Esophagus squamous epithelium (tissue), 5 donors: ENCODE results near the gene GJC3. TPM values are rescaled to one million over a fixed set of nuclear protein-coding genes. Genes with fewer than 3 reads are reported as not detected.
A peak's percentile ranks its signal among the peaks of the same experiment; 100 is the strongest.
"Not testable (repeated sequence)": the region's sequence is repeated elsewhere in the genome, so short reads cannot be mapped to it uniquely, and the experiment has no call there.

ENCODE experiments used
- DNase-seq: peaks from one replicate; lab custom pipeline; 2025; lab: John Stamatoyannopoulos, UW
- H3K27ac ChIP-seq, 4 donors: fragments of 200-600 bp; sonication (generic); one replicate each; pipeline ENCODE4 v1.5.1; 2016 to 2019; ENCODE audit warnings: mild to moderate bottlenecking in 1 of 4
- H3K27me3 ChIP-seq, 4 donors: fragments of 200-600 bp; sonication (generic); 1 replicate in 3 of 4; 2 replicates in 1 of 4; pipeline versions ENCODE4 v1.5.1 to v1.6.0; 2017 to 2021; ENCODE audit warnings: antibody characterized with exemption in 1 of 4
- H3K36me3 ChIP-seq, 3 donors: fragments of 200-600 bp; sonication (generic); one replicate each; pipeline ENCODE4 v1.5.1; 2016 to 2019
- H3K4me1 ChIP-seq, 3 donors: fragments of 200-600 bp; sonication (generic); one replicate each; pipeline ENCODE4 v1.5.1; 2017 to 2019
- H3K4me3 ChIP-seq, 4 donors: fragments of 200-600 bp; sonication (generic); 1 replicate in 3 of 4; 2 replicates in 1 of 4; pipeline ENCODE4 v1.5.1; 2016 to 2019; ENCODE audit warnings: mild to moderate bottlenecking in 2 of 4, moderate library complexity in 1 of 4
- H3K9me3 ChIP-seq, 3 donors: fragments of 200-600 bp; sonication (generic); one replicate each; pipeline ENCODE4 v1.5.1; 2016 to 2019
- POLR2A ChIP-seq, 4 donors: fragments of 450-650 bp; IDR thresholded peaks; one replicate each; pipeline ENCODE4 v1.6.1; 2017; ENCODE audit warnings: antibody characterized with exemption in 4 of 4, mild to moderate bottlenecking in 4 of 4, moderate library complexity in 3 of 4
- WGBS, 2 donors: methylation state at CpG; one replicate each; pipeline ENCODE4 v1.1.5; 2018; 5-methylcytosine and 5-hydroxymethylcytosine counted together
- intact Hi-C: fragments of 100-400 bp; cut with DNase I; formaldehyde crosslinking; loops from one replicate; pipeline ENCODE4 v1.15.0; 2022
- total RNA-seq, 4 donors: library from RNA; depleted of rRNA; stranded (reverse); fragments of >200 nt; gene quantifications; one replicate each; pipeline ENCODE4 v1.1.0, GENCODE V29; 2016
- TF ChIP-seq, protein P1 (sequence below), 6 experiments: fragments of 450-650 bp in 4 of 6; fragments of 200-600 bp in 2 of 6; sonication (generic) in 2 of 6; IDR thresholded peaks; one replicate each; pipeline ENCODE4 v1.5.1; 2016 to 2019; ENCODE audit warnings: antibody characterized with exemption in 6 of 6, mild to moderate bottlenecking in 4 of 6, moderate library complexity in 4 of 6
- donor health status: DM: yes; HTN: yes; CAD: no.

GJC3 gene, protein sequence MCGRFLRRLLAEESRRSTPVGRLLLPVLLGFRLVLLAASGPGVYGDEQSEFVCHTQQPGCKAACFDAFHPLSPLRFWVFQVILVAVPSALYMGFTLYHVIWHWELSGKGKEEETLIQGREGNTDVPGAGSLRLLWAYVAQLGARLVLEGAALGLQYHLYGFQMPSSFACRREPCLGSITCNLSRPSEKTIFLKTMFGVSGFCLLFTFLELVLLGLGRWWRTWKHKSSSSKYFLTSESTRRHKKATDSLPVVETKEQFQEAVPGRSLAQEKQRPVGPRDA
- total RNA-seq: under 1 TPM in 1 of 4 donors, not detected in 3; 0.26 TPM

DNA sequence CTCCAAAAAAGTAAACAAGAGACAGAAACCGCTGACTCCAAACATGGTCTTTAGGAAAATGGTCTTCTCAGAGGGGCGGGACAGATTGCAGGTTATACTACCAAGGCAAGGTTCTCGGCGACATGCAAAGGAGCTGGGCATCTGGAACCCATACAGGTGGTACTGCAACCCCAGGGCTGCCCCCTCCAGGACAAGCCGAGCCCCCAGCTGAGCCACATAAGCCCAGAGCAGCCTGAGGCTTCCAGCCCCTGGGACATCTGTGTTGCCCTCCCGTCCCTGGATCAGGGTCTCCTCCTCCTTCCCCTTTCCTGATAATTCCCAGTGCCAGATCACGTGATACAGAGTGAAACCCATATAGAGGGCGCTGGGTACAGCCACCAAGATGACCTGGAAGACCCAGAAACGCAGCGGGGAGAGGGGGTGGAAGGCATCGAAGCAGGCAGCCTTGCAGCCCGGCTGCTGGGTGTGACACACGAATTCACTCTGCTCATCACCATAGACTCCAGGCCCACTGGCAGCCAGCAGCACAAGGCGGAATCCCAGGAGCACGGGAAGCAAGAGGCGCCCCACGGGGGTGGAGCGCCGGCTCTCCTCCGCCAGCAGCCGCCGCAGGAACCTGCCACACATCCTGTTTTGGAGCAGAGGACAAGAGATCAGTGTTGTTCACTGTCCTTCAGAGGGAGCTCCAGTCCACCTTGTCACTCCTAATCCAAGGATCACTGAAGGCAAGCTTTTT lies at the start of gene GJC3:
GJC3 (minus strand) TSS at position 627 of the 736 bp plus-strand sequence; CDS start at position 627, 0 bp downstream.
- peaks cover 7 to 15% (median 11%) of the 10 kb centered on the region in 3 donors for H3K4me1 ChIP-seq
- intact Hi-C loops: loop anchor here (10.0 kb wide), 1 partner anchor 136 kb away; no protein-coding TSS in a partner anchor
- no peaks in the 10 kb centered on the region for H3K36me3 ChIP-seq
- TF ChIP-seq, protein P1, sequence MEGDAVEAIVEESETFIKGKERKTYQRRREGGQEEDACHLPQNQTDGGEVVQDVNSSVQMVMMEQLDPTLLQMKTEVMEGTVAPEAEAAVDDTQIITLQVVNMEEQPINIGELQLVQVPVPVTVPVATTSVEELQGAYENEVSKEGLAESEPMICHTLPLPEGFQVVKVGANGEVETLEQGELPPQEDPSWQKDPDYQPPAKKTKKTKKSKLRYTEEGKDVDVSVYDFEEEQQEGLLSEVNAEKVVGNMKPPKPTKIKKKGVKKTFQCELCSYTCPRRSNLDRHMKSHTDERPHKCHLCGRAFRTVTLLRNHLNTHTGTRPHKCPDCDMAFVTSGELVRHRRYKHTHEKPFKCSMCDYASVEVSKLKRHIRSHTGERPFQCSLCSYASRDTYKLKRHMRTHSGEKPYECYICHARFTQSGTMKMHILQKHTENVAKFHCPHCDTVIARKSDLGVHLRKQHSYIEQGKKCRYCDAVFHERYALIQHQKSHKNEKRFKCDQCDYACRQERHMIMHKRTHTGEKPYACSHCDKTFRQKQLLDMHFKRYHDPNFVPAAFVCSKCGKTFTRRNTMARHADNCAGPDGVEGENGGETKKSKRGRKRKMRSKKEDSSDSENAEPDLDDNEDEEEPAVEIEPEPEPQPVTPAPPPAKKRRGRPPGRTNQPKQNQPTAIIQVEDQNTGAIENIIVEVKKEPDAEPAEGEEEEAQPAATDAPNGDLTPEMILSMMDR (IDR thresholded peaks at IDR 0.05): peak in 3 of 6 experiments; percentile 19 to 48 (median 39)
- TF ChIP-seq POLR2A (IDR thresholded peaks at IDR 0.05): no peak
- peak within 1 kb of the TSS in 3 of 4 donors; percentile 26 to 59 (median 34) for H3K4me3 ChIP-seq
- DNase-seq: no peak
- H3K27me3 ChIP-seq: peaks cover 0 to 34% (median 0%) of the 10 kb centered on the region in 4 donors
- H3K9me3 ChIP-seq: no peaks in the 10 kb centered on the region
- peak within 1 kb of the TSS in 3 of 4 donors; percentile 4 to 40 (median 18) for H3K27ac ChIP-seq
- WGBS, 2 donors: 54 to 60% methylated on average over 5 to 6 of the region's 22 CpGs

DNA sequence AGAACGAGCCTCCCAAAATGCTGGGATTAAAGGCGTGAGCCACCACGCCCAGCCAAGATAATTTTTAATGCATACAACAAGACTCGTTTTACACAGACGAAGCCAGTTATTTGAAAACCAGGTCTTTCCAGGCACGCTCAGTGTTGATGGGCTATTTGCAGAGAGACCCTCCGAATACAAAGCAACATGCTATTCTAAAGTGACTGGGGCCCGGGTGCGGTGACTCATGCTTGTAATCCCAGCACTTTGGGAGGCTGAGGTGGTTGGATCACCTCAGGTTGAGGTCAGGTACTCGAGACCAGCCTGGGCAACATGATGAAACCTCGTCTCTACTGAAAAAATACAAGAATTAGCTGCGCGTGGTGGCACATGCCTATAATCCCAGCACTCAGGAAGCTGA lies 47.2 kb upstream of the GJC3 start:
- 61 to 81% methylated on average over 9 to 10 of the region's 13 CpGs for WGBS, 2 donors
- H3K36me3 ChIP-seq: no peaks in the 10 kb centered on the region
- peaks cover 0 to 3% (median 0%) of the 10 kb centered on the region in 3 donors for H3K4me1 ChIP-seq
- H3K9me3 ChIP-seq: no peaks in the 10 kb centered on the region
- TF ChIP-seq POLR2A (IDR thresholded peaks at IDR 0.05): no peak
- TF ChIP-seq, protein P1 (IDR thresholded peaks at IDR 0.05): no peak
- intact Hi-C loops: no loop called here
- peaks cover 0 to 16% (median 0%) of the 10 kb centered on the region in 4 donors for H3K27me3 ChIP-seq
- no peak overlapping the region for H3K4me3 ChIP-seq
- H3K27ac ChIP-seq: no peak overlapping the region
- DNase-seq: no peak

DNA sequence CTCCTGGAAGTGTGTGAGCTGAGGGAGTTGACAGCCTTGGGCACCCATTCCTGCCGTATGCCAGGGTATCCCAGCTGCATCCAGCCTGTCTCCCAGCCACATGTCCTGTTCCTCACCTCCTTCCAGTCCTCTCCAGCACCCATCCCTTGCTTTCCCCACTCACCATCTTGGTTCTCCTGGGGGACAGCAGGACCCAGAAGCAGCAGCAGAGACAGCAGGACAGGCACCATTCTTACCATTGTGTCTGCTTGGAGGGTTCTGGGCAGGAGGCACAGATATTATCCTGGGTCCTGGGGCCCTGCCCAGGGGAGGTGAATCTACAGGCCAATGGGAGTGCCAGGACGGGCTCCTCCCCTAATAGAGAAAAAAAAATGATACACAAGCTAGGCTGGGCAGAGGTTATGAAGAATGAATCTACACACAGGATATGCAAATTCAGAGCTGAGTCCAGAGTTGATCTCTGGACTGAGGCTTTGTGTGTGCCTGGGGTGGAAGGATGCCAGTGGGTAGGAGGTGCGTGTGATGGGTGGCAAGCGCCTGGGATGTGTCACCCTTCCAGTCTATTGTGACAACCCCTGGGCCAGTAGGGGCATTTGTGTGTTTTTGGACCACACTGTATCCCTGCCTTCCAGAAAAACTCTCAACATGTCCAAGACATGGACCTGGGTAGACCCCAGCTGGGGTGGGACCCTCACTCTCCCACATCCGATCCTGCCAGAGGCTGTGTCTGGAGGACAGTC lies 46.5 kb upstream of the GJC3 start, which contains the start of gene AZGP1:
AZGP1 (minus strand) TSS at position 250 of the 740 bp plus-strand sequence; CDS start at position 239, 11 bp downstream.
- H3K4me3 ChIP-seq: peak within 1 kb of the TSS in 1 of 4 donors; percentile 30
- H3K27ac ChIP-seq: no peak within 1 kb of the TSS
- 53 to 79% methylated on average over 5 of the region's 5 CpGs for WGBS, 2 donors

DNA sequence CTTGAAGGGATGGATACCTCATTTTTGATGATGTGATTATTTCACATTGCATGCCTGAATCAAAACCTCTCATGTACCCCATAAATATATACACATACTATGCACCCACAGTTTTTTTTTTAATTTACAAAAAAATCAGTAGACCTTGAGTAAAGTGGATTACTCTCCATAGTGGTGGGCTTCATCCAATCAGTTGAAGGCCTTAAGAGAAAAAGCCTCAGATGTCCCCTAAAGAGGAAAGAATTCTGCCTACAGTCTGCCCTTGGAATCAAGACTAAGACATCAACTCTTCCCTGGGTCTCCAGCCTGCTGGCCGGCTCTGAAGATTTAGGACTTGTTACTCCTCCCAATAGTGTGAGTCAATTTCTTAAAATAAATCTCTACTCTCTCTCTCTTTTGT lies 45.3 kb upstream of the GJC3 start:
- intact Hi-C loops: no loop called here
- Histone ChIP-seq H3K27ac (no peak overlapping the region), H3K4me3 (peak overlapping the region in 1 of 4 donors; percentile 30), H3K27me3 (peaks cover 0 to 27% (median 0%) of the 10 kb centered on the region in 4 donors), H3K9me3 (no peaks in the 10 kb centered on the region), H3K4me1 (no peaks in the 10 kb centered on the region), H3K36me3 (no peaks in the 10 kb centered on the region)
- no peak for DNase-seq
- 45 to 53% methylated on average over 1 of the region's 1 CpG for WGBS, 2 donors
- TF ChIP-seq, protein P1 (IDR thresholded peaks at IDR 0.05): no peak
- TF ChIP-seq POLR2A (IDR thresholded peaks at IDR 0.05): no peak

More for the DNA sequence above, 46.5 kb upstream of the GJC3 start, which contains the start of gene AZGP1:
- peaks cover 0 to 3% (median 0%) of the 10 kb centered on the region in 3 donors for H3K4me1 ChIP-seq
- intact Hi-C loops: no loop called here
- peaks cover 0 to 16% (median 0%) of the 10 kb centered on the region in 4 donors for H3K27me3 ChIP-seq
- DNase-seq: no peak
- no peaks in the 10 kb centered on the region for H3K36me3 ChIP-seq
- no peak for TF ChIP-seq POLR2A (IDR thresholded peaks at IDR 0.05)
- TF ChIP-seq, protein P1 (IDR thresholded peaks at IDR 0.05): no peak
- H3K9me3 ChIP-seq: no peaks in the 10 kb centered on the region

DNA sequence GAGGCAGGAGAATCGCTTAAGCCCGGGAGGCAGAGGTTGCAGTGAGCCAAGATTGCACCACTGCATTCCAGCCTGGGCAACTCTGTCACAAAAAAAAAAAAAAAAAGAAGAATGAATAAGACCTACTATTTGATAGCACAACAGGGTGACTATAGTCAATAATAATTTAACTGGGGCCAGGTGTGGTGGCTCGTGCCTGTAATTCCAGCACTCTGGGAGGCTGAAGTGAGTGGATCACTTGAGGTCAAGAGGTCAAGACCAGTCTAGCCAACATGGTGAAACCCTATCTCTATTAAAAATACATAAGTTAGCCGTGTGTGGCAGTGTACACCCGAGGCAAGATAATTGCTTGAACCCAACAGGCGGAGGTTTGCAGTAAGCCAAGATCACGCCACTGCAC lies 44.4 kb upstream of the GJC3 start:
- H3K9me3 ChIP-seq, intact Hi-C loops, H3K4me1 ChIP-seq, H3K4me3 ChIP-seq, H3K27ac ChIP-seq, H3K36me3 ChIP-seq, DNase-seq: not testable (repeated sequence)
- H3K27me3 ChIP-seq: peaks cover 0 to 30% (median 0%) of the 10 kb centered on the region in 4 donors
- 53 to 70% methylated on average over 7 of the region's 7 CpGs for WGBS, 2 donors
